ENCODE data around the gene SLCO6A1. TPM values are rescaled to one million over a fixed set of nuclear protein-coding genes. Genes with fewer than 3 reads are reported as not detected.
A peak's percentile ranks its signal among the peaks of the same experiment; 100 is the strongest.

The SLCO6A1 gene
- not detected for total RNA-seq

- H3K4me3 ChIP-seq = no peak within 1 kb of the TSS
- H3K36me3 ChIP-seq = no peaks in the 10 kb centered on the region
- no peaks in the 10 kb centered on the region for H3K27me3 ChIP-seq
- TF ChIP-seq CTCF (IDR thresholded peaks at IDR 0.05) (no peak), POLR2AphosphoS5 (IDR thresholded peaks at IDR 0.05) (no peak), POLR2A (IDR thresholded peaks at IDR 0.05) (no peak), EP300 (IDR thresholded peaks at IDR 0.05) (no peak)
- H3K27ac ChIP-seq = no peak within 1 kb of the TSS
- no peaks in the 10 kb centered on the region for H3K4me1 ChIP-seq
- H3K9me3 ChIP-seq = no peaks in the 10 kb centered on the region
- WGBS, 2 donors (ENCODE audit: low coverage in 1 of 2) = 66 to 95% methylated on average over 4 to 9 of the region's 43 CpGs
- no peak for ATAC-seq
Measured at GRCh38 chr5:102498271-102499034, at the start of gene SLCO6A1. TSS of gene SLCO6A1 (minus strand) at chr5:102499001. CDS start at chr5:102498844, 157 bp downstream.

GRCh38 chr5:102547141-102548035, 48.6 kb upstream of the SLCO6A1 start:
- no peaks in the 10 kb centered on the region for H3K27me3 ChIP-seq
- H3K4me1 ChIP-seq = no peaks in the 10 kb centered on the region
- H3K4me3 ChIP-seq = no peak overlapping the region
- H3K9me3 ChIP-seq = no peaks in the 10 kb centered on the region
- H3K36me3 ChIP-seq = no peaks in the 10 kb centered on the region
- TF ChIP-seq CTCF (IDR thresholded peaks at IDR 0.05) = no peak
- TF ChIP-seq POLR2AphosphoS5 (IDR thresholded peaks at IDR 0.05) = no peak
- no peak for TF ChIP-seq EP300 (IDR thresholded peaks at IDR 0.05)
- no peak for TF ChIP-seq POLR2A (IDR thresholded peaks at IDR 0.05)
- peak; percentile 81 for ATAC-seq
- 24 to 28% methylated on average over 4 of the region's 4 CpGs for WGBS, 2 donors (ENCODE audit: low coverage in 1 of 2)
- no peak overlapping the region for H3K27ac ChIP-seq

GRCh38 chr5:102545175-102545574, 46.4 kb upstream of the SLCO6A1 start:
- Histone ChIP-seq H3K27ac (no peak overlapping the region), H3K27me3 (no peaks in the 10 kb centered on the region), H3K4me3 (no peak overlapping the region), H3K36me3 (no peaks in the 10 kb centered on the region), H3K4me1 (no peaks in the 10 kb centered on the region), H3K9me3 (no peaks in the 10 kb centered on the region)
- WGBS, 2 donors (ENCODE audit: low coverage in 1 of 2) = 48 to 79% methylated on average over 5 to 6 of the region's 6 CpGs
- TF ChIP-seq POLR2AphosphoS5 (IDR thresholded peaks at IDR 0.05) (no peak), EP300 (IDR thresholded peaks at IDR 0.05) (no peak), POLR2A (IDR thresholded peaks at IDR 0.05) (no peak), CTCF (IDR thresholded peaks at IDR 0.05) (no peak)
- no peak for ATAC-seq

- H3K9me3 ChIP-seq = no peaks in the 10 kb centered on the region
- H3K36me3 ChIP-seq = no peaks in the 10 kb centered on the region
- no peak overlapping the region for H3K27ac ChIP-seq
- ATAC-seq = no peak
- TF ChIP-seq POLR2AphosphoS5 (IDR thresholded peaks at IDR 0.05) = no peak
- no peak for TF ChIP-seq CTCF (IDR thresholded peaks at IDR 0.05)
- no peak for TF ChIP-seq POLR2A (IDR thresholded peaks at IDR 0.05)
- TF ChIP-seq EP300 (IDR thresholded peaks at IDR 0.05) = no peak
- WGBS, 2 donors (ENCODE audit: low coverage in 1 of 2) = 63 to 75% methylated on average over 1 of the region's 1 CpG
- no peak overlapping the region for H3K4me3 ChIP-seq
- H3K27me3 ChIP-seq = no peaks in the 10 kb centered on the region
- no peaks in the 10 kb centered on the region for H3K4me1 ChIP-seq
Measured at GRCh38 chr5:102542057-102542456, 43.3 kb upstream of the SLCO6A1 start.

All from gastroesophageal sphincter (tissue), 4 donors.